ENCODE results near the gene MEIOC. TPM values are rescaled to one million over a fixed set of nuclear protein-coding genes. Genes with fewer than 3 reads are reported as not detected.

MEIOC gene
- total and polyA plus RNA-seq, 9 of the 15 experiments (the other 6 are each of a cell fraction or from before 2014, with no cell fraction given): 0.04 to 0.23 (median 0.06) TPM; not detected in 5

- 0 out of 2 replicates have a peak, but pooled peaks have one; percentile 56 for TF ChIP-seq MBD2 (IDR thresholded peaks at IDR 0.05; ENCODE audit: borderline replicate concordance, low read depth)
- TF ChIP-seq CSDE1 (IDR thresholded peaks at IDR 0.05): no peak
- TF ChIP-seq NCOA2 (IDR thresholded peaks at IDR 0.05; ENCODE audit: partially characterized antibody in 2 of 2): peak in 1 of 2 experiments; percentile 94
- no peak for TF ChIP-seq ZNF707 (CRISPR knock-in tag; conservative IDR thresholded peaks at IDR 0.05)
- TF ChIP-seq ZNF764 (CRISPR knock-in tag; IDR thresholded peaks at IDR 0.05; ENCODE audit: low read depth): no peak
- TF ChIP-seq CBX2 (IDR thresholded peaks at IDR 0.05; ENCODE audit: insufficient read depth, low read length, poor library complexity, severe bottlenecking): no peak
- no peak for TF ChIP-seq CCAR2 (IDR thresholded peaks at IDR 0.05; ENCODE audit: low read depth, low read length)
- TF ChIP-seq ZZZ3 (IDR thresholded peaks at IDR 0.05): 0 out of 2 replicates have a peak, but pooled peaks have one; percentile 79
- TF ChIP-seq, protein P1, sequence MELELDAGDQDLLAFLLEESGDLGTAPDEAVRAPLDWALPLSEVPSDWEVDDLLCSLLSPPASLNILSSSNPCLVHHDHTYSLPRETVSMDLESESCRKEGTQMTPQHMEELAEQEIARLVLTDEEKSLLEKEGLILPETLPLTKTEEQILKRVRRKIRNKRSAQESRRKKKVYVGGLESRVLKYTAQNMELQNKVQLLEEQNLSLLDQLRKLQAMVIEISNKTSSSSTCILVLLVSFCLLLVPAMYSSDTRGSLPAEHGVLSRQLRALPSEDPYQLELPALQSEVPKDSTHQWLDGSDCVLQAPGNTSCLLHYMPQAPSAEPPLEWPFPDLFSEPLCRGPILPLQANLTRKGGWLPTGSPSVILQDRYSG (tag; conservative IDR thresholded peaks at IDR 0.05; ENCODE audit: low read depth): no peak
- no peak for TF ChIP-seq IFI16 (CRISPR knock-in tag; IDR thresholded peaks at IDR 0.05)
- TF ChIP-seq CEBPZ (IDR thresholded peaks at IDR 0.05; ENCODE audit: borderline replicate concordance, low read depth, low read length): no peak
Observed at GRCh38 chr17:44708401-44709263, 52.4 kb downstream of the MEIOC start, which contains the start of gene DBF4B (continued).

All from K562 (cell line).